Measurements from ENCODE around the gene RCC2.

- TF ChIP-seq CTCF (IDR thresholded peaks at IDR 0.05): no peak
- no peak for TF ChIP-seq POLR2A (IDR thresholded peaks at IDR 0.05)
- no peak for TF ChIP-seq EP300 (IDR thresholded peaks at IDR 0.05)
These were observed 30.1 kb downstream of the RCC2 start for GRCh38 chr1:17409391-17409811.

Data from ovary (tissue), 3 donors.